SK-N-SH treated with all-trans-retinoic acid at 6 μM for 48 hours (cell line): ENCODE data around the gene SPAG4.

Experiments used
- BACH2 ChIP-seq: fragments of 250-450 bp; sonication (Bioruptor Pico); IDR thresholded peaks from 2 replicates; pipeline ENCODE4 v1.9.0; 2021; ENCODE audit warnings: mild to moderate bottlenecking, borderline replicate concordance
- CREB5 ChIP-seq: fragments of 250-450 bp; sonication (Bioruptor Pico); IDR thresholded peaks from 2 replicates; pipeline ENCODE4 v1.5.1; 2020; ENCODE audit warnings: low read depth, mild to moderate bottlenecking, moderate library complexity
- ISL1 ChIP-seq: fragments of 250-450 bp; sonication (Bioruptor Pico); IDR thresholded peaks from 2 replicates; pipeline ENCODE4 v2.1.2; 2022; ENCODE audit warnings: mild to moderate bottlenecking, moderate library complexity
- OSR1 ChIP-seq: fragments of 250-450 bp; sonication (Bioruptor Pico); IDR thresholded peaks from 2 replicates; pipeline ENCODE4 v1.8.0; 2022; ENCODE audit warnings: moderate library complexity, mild to moderate bottlenecking, inconsistent platforms
- PATZ1 ChIP-seq: fragments of 250-450 bp; sonication (Bioruptor Pico); IDR thresholded peaks from 2 replicates; pipeline ENCODE4 v1.8.0; 2020; ENCODE audit warnings: mild to moderate bottlenecking, moderate library complexity, borderline replicate concordance
- ZFP3 ChIP-seq: fragments of 250-450 bp; sonication (Bioruptor Pico); IDR thresholded peaks from 2 replicates; pipeline ENCODE4 v1.5.0; 2020; ENCODE audit warnings: mild to moderate bottlenecking, moderate library complexity

- TF ChIP-seq PATZ1 = no peak
- no peak for TF ChIP-seq ISL1 (CRISPR knock-in tag)
- TF ChIP-seq OSR1 (CRISPR knock-in tag) = no peak
- no peak for TF ChIP-seq BACH2 (CRISPR knock-in tag)
- no peak for TF ChIP-seq CREB5
- no peak for TF ChIP-seq ZFP3
Measured at GRCh38 chr20:35644806-35645205, 29.2 kb downstream of the SPAG4 start.
